NCI-H774 (cell line): ENCODE results near the gene S100P.
A peak's percentile ranks its signal among the peaks of the same experiment; 100 is the strongest.
"Not testable (repeated sequence)": the region's sequence is repeated elsewhere in the genome, so short reads cannot be mapped to it uniquely, and the experiment has no call there.

Experiments used
- DNase-seq: peaks from one replicate; lab custom pipeline; 2025; lab: John Stamatoyannopoulos, UW

Gene S100P

GRCh38 chr4:6673191-6673659 is 20.5 kb upstream of the S100P start:
- not testable (repeated sequence) for DNase-seq

GRCh38 chr4:6673660-6674499 is 19.8 kb upstream of the S100P start:
- peak; percentile 91 for DNase-seq

GRCh38 chr4:6674500-6675149 is 19.1 kb upstream of the S100P start:
- peak; percentile 11 for DNase-seq

- DNase-seq = no peak
These were observed 16.7 kb upstream of the S100P start for GRCh38 chr4:6676722-6677558.

- DNase-seq = no peak
These were observed 13.2 kb upstream of the S100P start for GRCh38 chr4:6680372-6681034.

GRCh38 chr4:6681191-6681590 is 12.5 kb upstream of the S100P start:
- no peak for DNase-seq

- DNase-seq = no peak
These were observed 10.7 kb upstream of the S100P start for GRCh38 chr4:6682862-6683590.

GRCh38 chr4:6684656-6685055 is 9.0 kb upstream of the S100P start:
- DNase-seq = no peak

GRCh38 chr4:6686104-6686787 is 7.4 kb upstream of the S100P start:
- DNase-seq = no peak

GRCh38 chr4:6687947-6688878 is 5.5 kb upstream of the S100P start:
- DNase-seq = peak; percentile 25

- DNase-seq = no peak
These were observed 4.7 kb upstream of the S100P start for GRCh38 chr4:6688879-6689505.

GRCh38 chr4:6689506-6689960 is 4.1 kb upstream of the S100P start:
- DNase-seq = no peak

GRCh38 chr4:6692379-6692778 is 1.3 kb upstream of the S100P start:
- DNase-seq = no peak

GRCh38 chr4:6692806-6693205 is 872 bp upstream of the S100P start:
- no peak for DNase-seq

GRCh38 chr4:6694177-6694901 is 661 bp downstream of the S100P start:
- no peak for DNase-seq

- peak; percentile 19 for DNase-seq
These were observed 2.3 kb downstream of the S100P start for GRCh38 chr4:6695660-6696610.

- DNase-seq = no peak
These were observed 2.9 kb downstream of the S100P start for GRCh38 chr4:6696611-6697010.
